A549 treated with AZD2906 at 1 μM for 4 hours (cell line): ENCODE data around the gene KRIT1. TPM values are rescaled to one million over a fixed set of nuclear protein-coding genes. Genes with fewer than 3 reads are reported as not detected.

ENCODE experiments used
- total RNA-seq: library from RNA; stranded (reverse); fragments of 200-300 nt; extraction: Qiagen RNA extraction; gene quantifications from 5 replicates; pipeline ENCODE4 v1.2.3, GENCODE V29; 2022

Gene KRIT1
- total RNA-seq: 20.6 to 29.0 TPM (median 22.7 TPM) in 5 replicates

GRCh38 chr7:92245487-92246359, at the start of gene KRIT1, which contains the start of gene ANKIB1:
Gene KRIT1 (minus strand): TSS chr7:92245914. CDS start chr7:92242135, 3,779 bp downstream.
Gene ANKIB1 (plus strand): TSS chr7:92245974. CDS start chr7:92294979, 49,005 bp downstream.

GRCh38 chr7:92178928-92179924, 66.5 kb downstream of the KRIT1 start, which contains the start of gene LRRD1:
Gene LRRD1 (minus strand): TSS chr7:92179142. CDS start chr7:92165202, 13,940 bp downstream.

Other genes starting within 250 kb of the KRIT1 start
- gene CYP51A1, start 111.4 kb downstream of the KRIT1 start, total RNA-seq: 39.4 to 56.7 TPM (median 39.9 TPM) in 5 replicates
- gene LRRD1, start 66.8 kb downstream of the KRIT1 start, total RNA-seq: not detected in 5 replicates
- 15.7 to 20.8 TPM (median 18.3 TPM) in 5 replicates for gene ANKIB1, start 60 bp upstream of the KRIT1 start, total RNA-seq
- 16.4 to 18.2 TPM (median 17.1 TPM) in 5 replicates for gene GATAD1, start 201.6 kb upstream of the KRIT1 start, total RNA-seq
- 0.07 TPM in 1 of 5 replicates, not detected in the others for gene ERVW-1, start 232.0 kb upstream of the KRIT1 start, total RNA-seq